ENCODE results near the gene CD320.
"Not testable (repeated sequence)": the region's sequence is repeated elsewhere in the genome, so short reads cannot be mapped to it uniquely, and the experiment has no call there.

Gene CD320

DNA sequence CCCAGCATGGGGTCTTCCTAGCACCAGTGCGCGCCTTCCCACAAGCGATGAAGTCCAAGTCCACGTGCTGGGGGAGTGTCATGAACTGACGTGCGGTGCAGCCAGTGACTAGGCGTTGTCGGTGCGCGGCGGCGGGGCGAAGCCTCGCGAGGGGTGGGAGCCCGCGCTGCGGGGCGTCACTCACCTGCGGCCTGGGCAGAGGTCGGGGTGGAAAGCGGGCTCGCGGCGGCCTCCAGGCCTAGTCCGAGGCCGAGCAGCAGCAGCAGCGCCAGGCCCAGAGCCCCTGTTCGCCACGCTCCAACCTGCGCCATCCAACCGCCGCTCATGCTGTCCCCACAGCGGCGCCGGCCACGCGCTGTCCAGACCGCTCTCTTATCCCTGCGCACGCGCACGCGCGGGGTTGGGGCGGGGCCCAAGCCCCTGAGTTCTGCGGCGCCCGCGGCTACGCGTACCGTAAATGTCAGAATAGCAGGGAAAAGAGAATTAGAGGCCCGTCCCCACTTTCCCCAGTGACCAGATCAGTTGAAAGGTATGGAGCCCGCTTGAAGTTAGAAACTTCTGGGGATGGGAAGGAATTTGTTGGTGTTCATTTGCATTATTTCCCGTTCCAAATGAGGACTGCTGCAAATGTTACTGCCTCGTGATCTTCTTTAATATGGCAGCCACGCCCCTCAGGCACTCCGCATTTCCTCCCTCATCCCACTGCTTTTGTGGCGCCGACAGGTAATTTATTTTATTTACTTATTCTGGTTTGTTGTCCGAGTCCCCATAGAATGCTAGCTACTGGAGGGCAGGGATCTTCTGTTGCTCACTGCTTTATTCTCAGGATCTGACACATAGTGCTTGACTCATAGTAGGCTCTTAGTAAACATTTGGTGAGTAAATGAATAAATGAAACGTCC is at the start of gene CD320:
Gene CD320, minus strand, starts transcription at position 394 of the 902 bp plus-strand sequence. Its CDS starts 68 bp downstream, at position 326.
- TF ChIP-seq, protein P1, sequence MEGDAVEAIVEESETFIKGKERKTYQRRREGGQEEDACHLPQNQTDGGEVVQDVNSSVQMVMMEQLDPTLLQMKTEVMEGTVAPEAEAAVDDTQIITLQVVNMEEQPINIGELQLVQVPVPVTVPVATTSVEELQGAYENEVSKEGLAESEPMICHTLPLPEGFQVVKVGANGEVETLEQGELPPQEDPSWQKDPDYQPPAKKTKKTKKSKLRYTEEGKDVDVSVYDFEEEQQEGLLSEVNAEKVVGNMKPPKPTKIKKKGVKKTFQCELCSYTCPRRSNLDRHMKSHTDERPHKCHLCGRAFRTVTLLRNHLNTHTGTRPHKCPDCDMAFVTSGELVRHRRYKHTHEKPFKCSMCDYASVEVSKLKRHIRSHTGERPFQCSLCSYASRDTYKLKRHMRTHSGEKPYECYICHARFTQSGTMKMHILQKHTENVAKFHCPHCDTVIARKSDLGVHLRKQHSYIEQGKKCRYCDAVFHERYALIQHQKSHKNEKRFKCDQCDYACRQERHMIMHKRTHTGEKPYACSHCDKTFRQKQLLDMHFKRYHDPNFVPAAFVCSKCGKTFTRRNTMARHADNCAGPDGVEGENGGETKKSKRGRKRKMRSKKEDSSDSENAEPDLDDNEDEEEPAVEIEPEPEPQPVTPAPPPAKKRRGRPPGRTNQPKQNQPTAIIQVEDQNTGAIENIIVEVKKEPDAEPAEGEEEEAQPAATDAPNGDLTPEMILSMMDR (IDR thresholded peaks at IDR 0.05; ENCODE audit: extremely low read depth, insufficient read depth, missing control alignments) = no peak
- in situ Hi-C loops (cut with MboI; ENCODE audit: low pct_unique_long_range_greater_than_20kb, low sequenced_read_pairs, unreplicated experiment) = no loop called here
- DNase-seq (ENCODE audit: low spot score) = peak; percentile 95

- no peak for DNase-seq (ENCODE audit: low spot score)
- in situ Hi-C loops (cut with MboI; ENCODE audit: low pct_unique_long_range_greater_than_20kb, low sequenced_read_pairs, unreplicated experiment) = no loop called here
- TF ChIP-seq, protein P1 (IDR thresholded peaks at IDR 0.05; ENCODE audit: extremely low read depth, insufficient read depth, missing control alignments) = no peak
Observed at GRCh38 chr19:8357007-8357521, 48.9 kb upstream of the CD320 start.

DNA sequence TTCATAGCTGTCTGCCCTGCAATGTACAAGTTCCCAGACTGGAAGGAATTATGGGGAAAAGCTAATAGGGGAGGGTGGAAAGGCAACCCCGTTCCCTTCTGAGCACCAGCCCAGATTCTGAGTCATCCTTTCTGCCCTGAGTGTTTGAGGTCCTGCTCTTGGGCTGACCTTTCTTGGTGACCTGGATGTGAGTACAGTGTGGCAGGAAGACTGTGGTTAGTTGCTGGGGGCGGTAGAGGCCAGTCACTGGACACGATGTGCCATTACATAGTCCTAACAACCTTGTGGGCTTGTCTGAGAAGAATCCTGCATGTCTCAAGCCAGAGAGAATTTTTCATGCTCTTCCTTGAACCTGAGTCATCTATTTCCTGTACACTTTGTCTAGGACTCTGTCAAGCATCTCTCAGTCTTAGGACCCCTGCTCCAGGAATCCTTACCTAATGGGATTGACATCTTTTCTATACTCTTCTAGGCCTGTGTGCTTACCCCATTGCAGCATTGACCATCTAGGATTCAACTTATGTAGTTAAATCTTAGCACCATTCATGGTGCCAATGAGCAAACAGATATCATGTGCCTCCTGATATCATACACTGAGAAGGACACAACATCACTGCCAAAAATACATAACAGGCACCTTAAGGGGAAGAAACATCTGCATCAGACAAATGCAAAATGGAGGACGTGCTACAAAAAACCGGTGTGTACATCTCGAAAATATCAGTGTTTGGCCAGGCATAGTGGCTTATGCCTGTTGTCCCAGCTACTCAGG is 47.7 kb upstream of the CD320 start:
- in situ Hi-C loops (cut with MboI; ENCODE audit: low pct_unique_long_range_greater_than_20kb, low sequenced_read_pairs, unreplicated experiment) = no loop called here
- DNase-seq (ENCODE audit: low spot score) = no peak

DNA sequence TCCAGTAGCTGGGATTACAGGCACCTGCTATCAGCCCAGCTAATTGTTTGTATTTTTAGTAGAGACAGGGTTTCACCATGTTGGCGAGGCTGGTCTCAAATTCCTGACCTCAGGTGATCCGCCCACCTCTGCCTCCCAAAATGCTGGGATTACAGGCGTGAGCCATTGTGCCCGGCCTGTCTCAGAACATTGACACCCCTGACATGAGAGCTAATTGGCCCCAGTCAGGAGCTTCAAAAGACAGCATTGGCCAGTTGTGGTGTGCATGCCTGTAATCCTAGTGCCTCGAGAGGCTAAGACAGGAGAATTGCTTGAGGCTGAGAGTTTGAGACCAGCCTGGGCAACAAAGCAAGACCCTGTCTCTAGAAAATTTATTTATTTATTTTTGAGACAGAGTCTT is 44.7 kb upstream of the CD320 start:
- DNase-seq (ENCODE audit: low spot score); in situ Hi-C loops (cut with MboI; ENCODE audit: low pct_unique_long_range_greater_than_20kb, low sequenced_read_pairs, unreplicated experiment): not testable (repeated sequence)

More for the DNA sequence above, 47.7 kb upstream of the CD320 start:
- TF ChIP-seq, protein P1 (IDR thresholded peaks at IDR 0.05; ENCODE audit: extremely low read depth, insufficient read depth, missing control alignments) = no peak

DNA sequence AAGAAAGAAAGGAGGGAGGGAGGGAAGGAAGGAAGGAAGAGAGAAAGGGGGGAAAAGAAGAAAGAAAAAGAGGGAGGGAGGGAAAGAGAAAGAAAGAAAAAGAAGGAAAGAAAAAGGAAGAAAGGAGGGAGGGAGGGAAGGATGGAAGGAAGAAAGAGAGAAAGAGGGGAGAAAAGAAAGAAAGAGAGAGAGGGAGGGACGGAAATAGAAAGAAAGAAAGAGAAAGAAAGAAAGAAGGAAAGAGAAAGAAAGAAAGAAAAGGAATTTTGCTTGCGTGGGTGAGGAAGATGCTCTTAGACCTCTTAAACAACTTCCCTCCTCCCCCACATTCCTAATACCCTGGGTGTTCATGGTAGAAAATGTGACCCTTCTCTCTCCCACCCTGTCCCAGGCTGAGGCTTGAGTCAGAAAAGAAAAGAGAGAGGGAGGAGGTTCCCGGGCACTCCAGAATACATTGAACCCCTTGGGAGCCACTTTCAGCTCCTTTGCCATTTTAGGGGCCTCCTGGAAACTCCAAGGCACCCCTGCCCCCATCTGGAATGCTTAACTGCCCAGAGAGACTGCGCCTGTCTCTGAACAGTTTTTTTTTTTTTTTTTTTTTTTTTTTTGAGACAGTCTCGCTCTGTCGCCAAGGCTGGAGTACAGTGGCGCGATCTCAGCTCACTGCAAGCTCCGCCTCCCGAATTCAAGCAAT is 44.1 kb upstream of the CD320 start:
- TF ChIP-seq, protein P1 (IDR thresholded peaks at IDR 0.05; ENCODE audit: extremely low read depth, insufficient read depth, missing control alignments) = no peak
- in situ Hi-C loops (cut with MboI; ENCODE audit: low pct_unique_long_range_greater_than_20kb, low sequenced_read_pairs, unreplicated experiment) = no loop called here
- no peak for DNase-seq (ENCODE audit: low spot score)

DNA sequence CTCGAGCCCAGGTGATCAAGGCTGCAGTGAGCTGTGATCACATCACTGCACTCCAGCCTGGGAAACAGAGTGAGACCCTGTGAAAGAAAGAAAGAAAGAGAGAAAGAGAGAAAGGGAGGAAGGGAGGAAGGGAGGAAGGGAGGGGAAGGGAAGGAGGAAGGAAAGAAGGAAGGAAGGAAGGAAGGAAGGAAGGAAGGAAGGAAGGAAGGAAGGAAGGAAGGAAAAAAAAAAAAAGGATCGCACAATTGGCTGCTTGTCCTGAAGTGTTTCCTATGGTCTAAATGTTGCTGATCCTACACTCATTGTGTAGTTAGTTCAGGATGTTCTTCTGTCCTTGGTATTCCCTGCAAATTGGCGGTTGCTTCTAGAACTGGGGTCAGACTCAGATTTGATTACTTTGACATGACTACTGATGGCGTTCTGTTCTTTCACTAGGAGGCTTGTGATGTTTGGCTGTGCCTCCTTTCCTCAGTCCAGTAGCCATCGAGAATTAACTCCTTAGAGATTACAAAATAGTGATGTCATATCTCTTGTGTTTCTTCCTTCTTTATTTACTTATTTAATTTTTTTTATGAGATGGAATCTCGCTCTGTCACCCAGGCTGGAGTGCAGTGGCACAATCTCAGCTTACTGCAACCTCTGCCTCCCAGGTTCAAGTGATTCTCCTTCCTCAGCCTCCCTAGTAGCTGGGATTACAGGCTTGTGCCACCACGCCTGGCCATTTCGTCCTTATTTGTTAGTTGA is 41.6 kb upstream of the CD320 start:
- DNase-seq (ENCODE audit: low spot score); in situ Hi-C loops (cut with MboI; ENCODE audit: low pct_unique_long_range_greater_than_20kb, low sequenced_read_pairs, unreplicated experiment): not testable (repeated sequence)

DNA sequence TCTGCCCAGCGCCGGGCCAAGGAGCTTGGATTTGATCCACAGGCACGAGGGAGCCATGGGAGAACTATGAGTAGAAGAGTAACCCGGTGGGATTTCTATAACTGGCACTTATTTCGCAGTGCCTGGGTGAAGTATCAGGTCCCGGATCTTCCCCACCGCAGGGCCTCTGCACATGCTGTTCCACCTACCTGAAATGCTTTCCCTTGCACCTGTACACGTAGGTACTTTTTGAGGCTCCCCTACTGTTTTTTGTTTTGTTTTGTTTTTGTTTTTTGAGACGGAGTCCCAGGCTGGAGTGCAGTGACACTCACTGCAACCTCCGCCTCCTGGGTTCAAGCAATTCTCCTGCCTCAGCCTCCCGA is 35.3 kb upstream of the CD320 start:
- no peak for DNase-seq (ENCODE audit: low spot score)
- in situ Hi-C loops (cut with MboI; ENCODE audit: low pct_unique_long_range_greater_than_20kb, low sequenced_read_pairs, unreplicated experiment) = no loop called here
- TF ChIP-seq, protein P1 (IDR thresholded peaks at IDR 0.05; ENCODE audit: extremely low read depth, insufficient read depth, missing control alignments) = peak; percentile 1
